Measurements from ENCODE around the gene CDC42BPA. TPM values are rescaled to one million over a fixed set of nuclear protein-coding genes. Genes with fewer than 3 reads are reported as not detected.

The CDC42BPA gene
- total and polyA plus RNA-seq, 2 experiments from 2014 or later: 28.6 to 39.1 TPM

- no peak overlapping the region for H3K27ac ChIP-seq
- no peak for TF ChIP-seq EZH2phosphoT487 (IDR thresholded peaks at IDR 0.05; ENCODE audit: insufficient read depth, low read depth)
- TF ChIP-seq EZH2 (IDR thresholded peaks at IDR 0.05; ENCODE audit: insufficient read depth, poor library complexity, severe bottlenecking): no peak
- no peaks in the 10 kb centered on the region for H3K79me2 ChIP-seq (ENCODE audit: insufficient read depth)
- H3K9ac ChIP-seq: no peak overlapping the region
- H3K4me2 ChIP-seq (ENCODE audit: unreplicated experiment): no peak overlapping the region
- H4K20me1 ChIP-seq (ENCODE audit: insufficient read depth): no peaks in the 10 kb centered on the region
- H3K4me1 ChIP-seq (ENCODE audit: insufficient read depth): no peaks in the 10 kb centered on the region
- H3F3A ChIP-seq (ENCODE audit: insufficient read depth): no peaks in the 10 kb centered on the region
- no peaks in the 10 kb centered on the region for H3K9me2 ChIP-seq (ENCODE audit: insufficient read depth)
- no peaks in the 10 kb centered on the region for H3K9me3 ChIP-seq (ENCODE audit: low read depth)
- no peak overlapping the region for H2AFZ ChIP-seq
- H3K27me3 ChIP-seq (replicated peaks; ENCODE audit: insufficient read depth): no peaks in the 10 kb centered on the region
- 88% methylated on average over 25 of the region's 26 CpGs for WGBS, 2 experiments (ENCODE audit: low coverage in 1 of 2, low lambda C conversion rate in 2 of 2, missing lambda C conversion rate in 2 of 2)
- H3K4me3 ChIP-seq: no peak overlapping the region
- in situ Hi-C loops (cut with MboI): no loop called here
- no peak for DNase-seq
- H3K36me3 ChIP-seq (ENCODE audit: low read depth): no peaks in the 10 kb centered on the region
Observed at GRCh38 chr1:226980565-226981385, 337.5 kb downstream of the CDC42BPA start.

- WGBS, 2 experiments (ENCODE audit: low coverage in 1 of 2, low lambda C conversion rate in 2 of 2, missing lambda C conversion rate in 2 of 2): 97 to 100% methylated on average over 4 of the region's 4 CpGs
- no peaks in the 10 kb centered on the region for H3K36me3 ChIP-seq (ENCODE audit: low read depth)
Observed at GRCh38 chr1:226980122-226980560, 338.2 kb downstream of the CDC42BPA start.

GRCh38 chr1:226979517-226980121, 338.7 kb downstream of the CDC42BPA start:
- no peak for DNase-seq
- Histone ChIP-seq H3K9ac (no peak overlapping the region), H3F3A (ENCODE audit: insufficient read depth) (no peaks in the 10 kb centered on the region), H3K27me3 (replicated peaks; ENCODE audit: insufficient read depth) (no peaks in the 10 kb centered on the region), H3K79me2 (ENCODE audit: insufficient read depth) (no peaks in the 10 kb centered on the region), H3K9me3 (ENCODE audit: low read depth) (no peaks in the 10 kb centered on the region), H3K36me3 (ENCODE audit: low read depth) (no peaks in the 10 kb centered on the region), H3K4me1 (ENCODE audit: insufficient read depth) (peaks cover under 1% of the 10 kb centered on the region; the same call in 1 of the 2 replicates), H3K27ac (no peak overlapping the region), H4K20me1 (ENCODE audit: insufficient read depth) (no peaks in the 10 kb centered on the region), H3K4me2 (ENCODE audit: unreplicated experiment) (no peak overlapping the region), H3K4me3 (no peak overlapping the region), H2AFZ (no peak overlapping the region), H3K9me2 (ENCODE audit: insufficient read depth) (no peaks in the 10 kb centered on the region)
- in situ Hi-C loops (cut with MboI): no loop called here
- no peak for TF ChIP-seq EZH2phosphoT487 (IDR thresholded peaks at IDR 0.05; ENCODE audit: insufficient read depth, low read depth)
- no peak for TF ChIP-seq EZH2 (IDR thresholded peaks at IDR 0.05; ENCODE audit: insufficient read depth, poor library complexity, severe bottlenecking)
- 83 to 85% methylated on average over 11 to 12 of the region's 12 CpGs for WGBS, 2 experiments (ENCODE audit: low coverage in 1 of 2, low lambda C conversion rate in 2 of 2, missing lambda C conversion rate in 2 of 2)

More at GRCh38 chr1:226980122-226980560, 338.2 kb downstream of the CDC42BPA start:
- H3K9ac ChIP-seq: no peak overlapping the region
- no peak overlapping the region for H3K4me3 ChIP-seq
- no peak for DNase-seq
- H3K4me1 ChIP-seq (ENCODE audit: insufficient read depth): no peaks in the 10 kb centered on the region
- no peaks in the 10 kb centered on the region for H3K27me3 ChIP-seq (replicated peaks; ENCODE audit: insufficient read depth)
- H3K27ac ChIP-seq: no peak overlapping the region
- no peaks in the 10 kb centered on the region for H3K9me2 ChIP-seq (ENCODE audit: insufficient read depth)
- H3K4me2 ChIP-seq (ENCODE audit: unreplicated experiment): no peak overlapping the region
- TF ChIP-seq EZH2phosphoT487 (IDR thresholded peaks at IDR 0.05; ENCODE audit: insufficient read depth, low read depth): no peak
- TF ChIP-seq EZH2 (IDR thresholded peaks at IDR 0.05; ENCODE audit: insufficient read depth, poor library complexity, severe bottlenecking): no peak
- H2AFZ ChIP-seq: no peak overlapping the region
- no peaks in the 10 kb centered on the region for H3K79me2 ChIP-seq (ENCODE audit: insufficient read depth)
- no peaks in the 10 kb centered on the region for H3F3A ChIP-seq (ENCODE audit: insufficient read depth)
- no peaks in the 10 kb centered on the region for H3K9me3 ChIP-seq (ENCODE audit: low read depth)
- in situ Hi-C loops (cut with MboI): no loop called here
- no peaks in the 10 kb centered on the region for H4K20me1 ChIP-seq (ENCODE audit: insufficient read depth)

GRCh38 chr1:226979115-226979516, 339.2 kb downstream of the CDC42BPA start:
- H3F3A ChIP-seq (ENCODE audit: insufficient read depth): no peaks in the 10 kb centered on the region
- H3K9me2 ChIP-seq (ENCODE audit: insufficient read depth): no peaks in the 10 kb centered on the region
- no peak for DNase-seq
- in situ Hi-C loops (cut with MboI): no loop called here
- H3K27ac ChIP-seq: no peak overlapping the region
- TF ChIP-seq EZH2phosphoT487 (IDR thresholded peaks at IDR 0.05; ENCODE audit: insufficient read depth, low read depth) (no peak), EZH2 (IDR thresholded peaks at IDR 0.05; ENCODE audit: insufficient read depth, poor library complexity, severe bottlenecking) (no peak)
- H3K79me2 ChIP-seq (ENCODE audit: insufficient read depth): no peaks in the 10 kb centered on the region
- no peaks in the 10 kb centered on the region for H3K9me3 ChIP-seq (ENCODE audit: low read depth)
- H3K27me3 ChIP-seq (replicated peaks; ENCODE audit: insufficient read depth): no peaks in the 10 kb centered on the region
- H3K4me1 ChIP-seq (ENCODE audit: insufficient read depth): peaks cover 5% of the 10 kb centered on the region
- no peak overlapping the region for H2AFZ ChIP-seq
- WGBS, 2 experiments (ENCODE audit: low coverage in 1 of 2, low lambda C conversion rate in 2 of 2, missing lambda C conversion rate in 2 of 2): 88 to 89% methylated on average over 13 to 15 of the region's 15 CpGs
- no peak overlapping the region for H3K4me3 ChIP-seq
- H4K20me1 ChIP-seq (ENCODE audit: insufficient read depth): no peaks in the 10 kb centered on the region
- no peak overlapping the region for H3K9ac ChIP-seq
- no peaks in the 10 kb centered on the region for H3K36me3 ChIP-seq (ENCODE audit: low read depth)
- no peak overlapping the region for H3K4me2 ChIP-seq (ENCODE audit: unreplicated experiment)

Data from GM23248 (cell line).